Stimulated activated CD8-positive, alpha-beta memory T cell treated with anti-CD3 and anti-CD28 coated beads, Interleukin-7, amount 100 ng/mL, for 48 hours (primary cell): Measurements from ENCODE around the gene MST1.

Experiments used
- DNase-seq, 2 donors: peaks; one replicate each; pipeline ENCODE4 v3.0.0-alpha.2; 2020; ENCODE audit warnings: low read depth in 1 of 2; ENCODE audit errors: extremely low read depth in 1 of 2

MST1 gene

DNA sequence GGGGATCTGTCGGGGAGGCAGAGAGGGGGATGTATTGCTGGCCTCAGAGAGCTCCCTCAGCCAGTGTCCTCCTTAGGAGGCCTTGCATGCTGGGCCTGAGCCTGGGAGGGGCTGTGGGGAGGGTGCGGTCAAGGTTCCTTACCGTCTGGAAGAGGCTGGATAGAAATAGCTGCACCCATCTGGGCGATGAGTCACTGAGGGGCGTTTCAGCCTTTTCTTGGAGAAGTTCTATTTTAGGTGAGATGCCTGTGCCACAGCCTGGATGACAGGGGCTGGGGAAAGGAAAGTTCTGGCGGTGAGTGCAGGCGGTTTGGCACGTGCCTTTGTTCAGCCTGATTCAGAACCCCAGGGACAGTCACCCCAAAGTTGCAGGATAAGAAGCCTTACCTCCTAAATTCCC lies 50.8 kb downstream of the MST1 start:
- no peak for DNase-seq

DNA sequence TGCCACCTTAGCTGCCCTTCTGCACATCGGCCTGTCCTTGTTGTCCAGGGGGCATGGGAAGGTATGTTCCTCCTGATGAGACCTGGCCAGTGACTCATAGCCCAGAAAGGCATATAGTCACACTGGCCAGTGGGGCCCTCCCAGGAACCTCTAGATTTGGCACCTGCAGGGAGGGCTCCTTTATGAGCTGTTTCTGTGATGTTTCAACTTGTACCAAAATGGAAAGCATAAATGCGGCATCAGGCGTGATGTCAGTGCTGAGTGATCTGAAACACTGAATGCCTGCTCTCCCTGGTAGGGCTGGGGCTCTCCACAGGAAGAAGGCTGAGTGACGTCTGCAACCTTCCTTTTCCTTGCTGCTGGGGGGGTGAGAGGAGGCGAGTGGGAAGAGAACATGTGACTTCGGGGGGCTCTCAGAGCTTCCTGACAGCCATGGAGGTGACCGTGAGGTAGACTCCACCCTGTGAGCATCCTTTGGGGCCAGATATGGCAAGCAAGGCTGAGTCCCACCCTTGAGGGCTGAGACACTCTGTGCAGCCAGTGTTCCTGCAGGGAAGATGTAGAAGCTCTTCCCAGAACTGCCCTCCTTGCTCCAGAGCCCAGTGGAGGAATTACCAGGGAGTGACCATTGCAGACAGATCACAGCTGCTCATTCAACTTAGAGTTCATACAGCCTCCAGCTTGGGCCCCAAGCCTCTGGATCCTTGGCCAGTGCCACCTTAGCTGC lies 52.2 kb downstream of the MST1 start:
- no peak for DNase-seq

DNA sequence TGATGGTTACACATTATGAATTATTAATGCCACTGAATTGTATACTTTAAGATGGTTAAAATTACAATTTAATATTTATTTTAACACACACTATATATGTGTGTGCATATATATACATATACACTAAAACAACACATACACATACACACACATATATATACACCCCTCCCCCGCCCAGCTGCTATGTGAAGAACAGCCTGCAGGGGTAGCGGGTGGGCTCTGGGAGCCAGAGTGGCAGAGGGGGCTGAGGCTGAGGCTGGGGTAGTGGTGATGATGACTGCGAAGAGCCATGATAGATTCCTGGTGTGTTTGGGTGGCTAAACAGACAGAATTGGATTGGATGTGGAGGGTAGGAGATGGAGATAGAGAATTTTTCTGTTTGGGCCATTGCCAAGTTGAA lies 54.5 kb downstream of the MST1 start:
- no peak for DNase-seq
